HFFc6 (cell line): Measurements from ENCODE around the gene FAM3B. TPM values are rescaled to one million over a fixed set of nuclear protein-coding genes. Genes with fewer than 3 reads are reported as not detected.

ENCODE experiments used
- DNase-seq: peaks from one replicate; pipeline ENCODE4 v3.0.0-alpha.2; 2018
- H3K27ac Mint-ChIP-seq: 2 replicates; pipeline ENCODE4 v1.8.0; 2020; ENCODE audit warnings: mild to moderate bottlenecking, mixed read lengths
- H3K27me3 Mint-ChIP-seq: 2 replicates; pipeline ENCODE4 v1.8.0; 2021; ENCODE audit warnings: mild to moderate bottlenecking, moderate library complexity, mixed read lengths; ENCODE audit not compliant: insufficient read depth
- H3K36me3 Mint-ChIP-seq: 2 replicates; pipeline ENCODE4 v1.8.0; 2021; ENCODE audit warnings: low read depth, mixed read lengths
- H3K4me1 Mint-ChIP-seq: 2 replicates; pipeline ENCODE4 v1.8.0; 2020; ENCODE audit warnings: low read depth, mixed read lengths
- H3K4me3 Mint-ChIP-seq: 2 replicates; pipeline ENCODE4 v1.8.0; 2020; ENCODE audit warnings: mild to moderate bottlenecking, moderate library complexity, mixed read lengths
- H3K9me3 Mint-ChIP-seq: 2 replicates; pipeline ENCODE4 v1.8.0; 2020; ENCODE audit warnings: mild to moderate bottlenecking, mixed read lengths
- total RNA-seq, 6 experiments: library from RNA; stranded (reverse); fragmentation: NEBNext Ultra II Directional; extraction: Animal tissue kit (Norgen Biotek cat#: 25700); gene quantifications; 2 replicates in 1 of 6; 3 replicates in 5 of 6; pipeline ENCODE4 v1.2.3, GENCODE V29; 2021
- TF ChIP-seq, protein P1 (sequence below): fragments of 200-600 bp; sonication (generic); IDR thresholded peaks from 2 replicates; pipeline ENCODE4 v1.5.0; 2021; ENCODE audit warnings: antibody characterized with exemption, mild to moderate bottlenecking

The FAM3B gene
- total RNA-seq, 6 experiments from 2014 or later, result not detected

DNA sequence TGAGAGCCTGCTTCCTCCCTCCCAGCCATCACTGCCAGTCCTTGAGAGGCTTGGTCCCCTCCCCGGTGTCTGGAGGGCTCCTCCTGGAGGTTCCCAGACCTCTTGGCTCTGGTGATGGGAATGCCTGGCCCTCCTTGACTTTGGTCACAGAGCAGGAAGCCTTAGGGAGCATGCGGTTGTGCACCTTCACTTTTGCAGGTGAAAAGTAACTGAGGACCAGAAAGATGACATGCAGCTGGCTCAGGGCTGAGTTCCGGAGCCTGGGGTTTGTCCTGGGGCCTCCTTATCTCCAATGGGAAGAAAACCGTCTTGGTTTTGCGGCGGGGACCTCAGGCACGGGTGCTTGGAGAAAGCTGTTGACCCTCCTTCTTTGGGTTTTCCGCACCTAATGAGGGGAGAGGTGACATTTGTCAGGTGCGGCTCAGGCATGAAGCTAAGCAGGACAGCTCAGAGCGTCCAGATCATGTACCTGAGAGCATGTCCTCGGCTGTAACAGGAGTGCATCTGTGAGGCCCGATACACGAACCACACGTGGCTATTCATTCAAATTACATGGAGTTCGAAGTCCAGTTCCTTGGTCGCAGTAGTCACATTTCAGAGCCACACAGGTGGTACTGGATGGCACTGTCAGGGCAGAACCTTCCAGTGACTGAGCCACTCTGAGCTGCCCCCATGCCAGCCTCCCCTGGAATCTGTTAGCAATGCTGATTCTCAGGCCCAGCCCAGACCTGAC, 44.6 kb downstream of the FAM3B start:
- Mint-ChIP-seq H3K4me1 (peaks cover 25% of the 10 kb centered on the region), H3K36me3 (no peaks in the 10 kb centered on the region), H3K27me3 (peaks cover 10% of the 10 kb centered on the region; the same call in 1 of the 2 replicates), H3K4me3 (peak overlapping the region; percentile 85), H3K9me3 (no peaks in the 10 kb centered on the region), H3K27ac (no peak overlapping the region)
- no peak for DNase-seq
- TF ChIP-seq, protein P1, sequence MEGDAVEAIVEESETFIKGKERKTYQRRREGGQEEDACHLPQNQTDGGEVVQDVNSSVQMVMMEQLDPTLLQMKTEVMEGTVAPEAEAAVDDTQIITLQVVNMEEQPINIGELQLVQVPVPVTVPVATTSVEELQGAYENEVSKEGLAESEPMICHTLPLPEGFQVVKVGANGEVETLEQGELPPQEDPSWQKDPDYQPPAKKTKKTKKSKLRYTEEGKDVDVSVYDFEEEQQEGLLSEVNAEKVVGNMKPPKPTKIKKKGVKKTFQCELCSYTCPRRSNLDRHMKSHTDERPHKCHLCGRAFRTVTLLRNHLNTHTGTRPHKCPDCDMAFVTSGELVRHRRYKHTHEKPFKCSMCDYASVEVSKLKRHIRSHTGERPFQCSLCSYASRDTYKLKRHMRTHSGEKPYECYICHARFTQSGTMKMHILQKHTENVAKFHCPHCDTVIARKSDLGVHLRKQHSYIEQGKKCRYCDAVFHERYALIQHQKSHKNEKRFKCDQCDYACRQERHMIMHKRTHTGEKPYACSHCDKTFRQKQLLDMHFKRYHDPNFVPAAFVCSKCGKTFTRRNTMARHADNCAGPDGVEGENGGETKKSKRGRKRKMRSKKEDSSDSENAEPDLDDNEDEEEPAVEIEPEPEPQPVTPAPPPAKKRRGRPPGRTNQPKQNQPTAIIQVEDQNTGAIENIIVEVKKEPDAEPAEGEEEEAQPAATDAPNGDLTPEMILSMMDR, result no peak

GRCh38 chr21:41361786-41362604, 45.4 kb downstream of the FAM3B start, which contains the start of gene MX2:
TSS of gene MX2 (plus strand) at chr21:41362027. CDS start at chr21:41376907, 14,880 bp downstream.
- TF ChIP-seq, protein P1, result no peak
- H3K4me3 Mint-ChIP-seq, result peak within 1 kb of the TSS; percentile 85

DNA sequence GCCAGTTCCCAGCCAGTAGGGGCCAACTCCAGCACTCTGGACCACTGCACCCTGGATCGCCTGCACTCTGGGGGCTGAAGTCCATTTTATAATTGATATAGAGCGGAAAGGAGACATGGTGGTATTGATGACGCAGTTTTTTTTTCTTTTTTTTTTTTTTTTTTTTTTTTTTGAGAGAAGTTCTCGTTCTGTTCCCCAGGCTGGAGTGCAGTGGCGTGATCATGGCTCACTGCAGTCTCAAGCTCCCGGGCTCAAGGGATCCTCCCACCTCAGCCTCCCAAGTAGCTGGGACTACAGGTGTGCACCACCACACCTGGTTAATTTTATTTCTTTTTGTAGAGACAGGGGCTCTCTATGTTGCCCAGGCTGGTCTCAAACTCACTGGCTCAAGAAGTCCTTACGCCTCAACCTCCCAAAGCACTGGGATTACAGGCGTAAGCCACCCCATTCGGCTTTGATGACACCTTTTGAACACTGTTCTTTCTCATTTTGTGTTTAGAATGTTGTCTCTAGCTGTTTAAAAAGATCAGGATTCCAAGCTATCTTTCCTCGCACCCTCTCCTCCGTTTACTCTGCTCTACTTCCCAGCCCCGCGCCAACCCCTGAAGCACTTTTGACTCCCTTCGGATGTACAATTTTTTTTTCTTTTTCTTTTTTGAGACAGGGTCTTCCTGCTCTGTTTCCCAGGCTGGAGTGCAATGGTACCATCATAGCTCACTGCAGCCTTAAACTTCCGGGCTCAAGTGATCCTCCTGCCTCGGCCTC, 46.2 kb downstream of the FAM3B start:
- Mint-ChIP-seq H3K27me3 (peaks cover 8% of the 10 kb centered on the region), H3K27ac (0 out of 2 replicates have a peak overlapping the region, but pooled peaks have one; percentile 64), H3K4me3 (peak overlapping the region; percentile 85), H3K4me1 (peaks cover 25% of the 10 kb centered on the region), H3K36me3 (no peaks in the 10 kb centered on the region), H3K9me3 (no peaks in the 10 kb centered on the region)
- DNase-seq, result no peak
- TF ChIP-seq, protein P1, result no peak

More at GRCh38 chr21:41361786-41362604, 45.4 kb downstream of the FAM3B start, which contains the start of gene MX2:
- Mint-ChIP-seq H3K36me3 (no peaks in the 10 kb centered on the region), H3K27ac (peak within 1 kb of the TSS; percentile 64), H3K27me3 (peaks cover 10% of the 10 kb centered on the region; the same call in 1 of the 2 replicates), H3K9me3 (no peaks in the 10 kb centered on the region), H3K4me1 (peaks cover 25% of the 10 kb centered on the region)
- peak; percentile 30 for DNase-seq

DNA sequence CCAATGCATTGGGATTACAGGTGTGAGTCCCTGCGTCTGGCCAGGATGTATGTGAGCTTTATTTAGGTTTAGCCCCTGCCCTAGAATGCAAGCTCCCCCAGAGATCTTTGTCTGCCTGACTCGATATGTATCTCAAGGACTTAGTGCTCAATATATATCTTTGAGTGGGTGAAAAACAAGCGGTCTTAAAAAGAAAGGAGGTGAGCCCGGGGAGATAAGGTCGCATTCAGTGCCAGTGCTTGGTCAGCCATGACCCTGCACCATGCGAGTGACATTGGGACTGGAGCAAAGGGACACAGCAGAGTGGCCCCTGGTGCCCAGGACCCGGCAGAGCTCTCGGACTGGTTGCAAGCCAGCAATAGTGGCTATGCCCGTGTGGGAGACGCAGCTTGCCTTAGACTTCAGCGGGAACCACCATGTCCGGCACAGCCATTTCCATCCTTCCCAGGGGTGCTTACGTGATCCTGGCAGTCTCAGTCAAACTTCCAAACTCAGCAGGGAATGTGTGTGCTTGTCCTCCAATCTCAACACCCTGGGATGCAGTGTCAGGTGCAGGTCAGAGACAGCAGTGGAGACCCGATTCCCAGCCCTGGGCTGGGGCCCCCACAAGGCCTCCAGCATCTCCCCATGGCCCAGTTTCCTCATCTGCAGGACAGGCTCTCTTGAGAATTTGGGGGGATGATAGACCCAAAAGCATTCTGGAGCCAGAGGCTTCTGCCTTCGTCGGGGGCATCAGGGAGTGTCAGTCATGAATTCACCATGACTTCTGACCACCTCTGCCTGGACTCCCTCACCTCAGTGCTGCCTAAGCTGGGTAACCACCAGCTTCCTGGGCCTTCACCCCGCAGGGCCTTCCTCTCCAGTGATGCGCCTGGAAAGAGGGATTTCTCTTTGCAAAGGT, 47.0 kb downstream of the FAM3B start:
- Mint-ChIP-seq H3K27ac (no peak overlapping the region), H3K27me3 (peaks cover 14% of the 10 kb centered on the region), H3K9me3 (no peaks in the 10 kb centered on the region), H3K4me1 (peaks cover 25% of the 10 kb centered on the region), H3K4me3 (no peak overlapping the region), H3K36me3 (no peaks in the 10 kb centered on the region)
- TF ChIP-seq, protein P1, result no peak
- DNase-seq, result no peak
